HUES48 (cell line): ENCODE measurements around the gene CNP.

Source experiments
- H3K27ac ChIP-seq: one replicate; pipeline ENCODE4 v1.7.0; 2013; ENCODE audit warnings: low read depth, low read length, inconsistent platforms
- H3K27me3 ChIP-seq: 2 replicates; pipeline ENCODE4 v1.6.1; 2013; ENCODE audit warnings: mild to moderate bottlenecking, low read length; ENCODE audit not compliant: control insufficient read depth, insufficient read depth
- H3K36me3 ChIP-seq: 2 replicates; pipeline ENCODE4 v1.6.1; 2013; ENCODE audit warnings: low read length; ENCODE audit not compliant: control insufficient read depth, insufficient read depth
- H3K4me1 ChIP-seq: 2 replicates; pipeline ENCODE4 v1.6.1; 2013; ENCODE audit warnings: mild to moderate bottlenecking, low read length; ENCODE audit not compliant: control insufficient read depth, insufficient read depth
- H3K4me3 ChIP-seq: 2 replicates; pipeline ENCODE4 v1.5.1; 2013; ENCODE audit warnings: mild to moderate bottlenecking, low read depth, low read length
- H3K9ac ChIP-seq: 2 replicates; pipeline ENCODE4 v1.6.1; 2013; ENCODE audit warnings: mild to moderate bottlenecking, low read depth, low read length, moderate library complexity
- H3K9me3 ChIP-seq: 2 replicates; pipeline ENCODE4 v1.6.1; 2013; ENCODE audit warnings: low read length; ENCODE audit not compliant: control insufficient read depth, insufficient read depth

CNP gene

GRCh38 chr17:41974658-41975057 is 8.1 kb downstream of the CNP start:
- Histone ChIP-seq H3K4me1 (no peaks in the 10 kb centered on the region), H3K4me3 (no peak overlapping the region), H3K27ac (no peak overlapping the region), H3K9me3 (no peaks in the 10 kb centered on the region), H3K36me3 (peaks cover 80% of the 10 kb centered on the region), H3K27me3 (no peaks in the 10 kb centered on the region), H3K9ac (no peak overlapping the region)

GRCh38 chr17:41975099-41976083 is 8.8 kb downstream of the CNP start:
- no peaks in the 10 kb centered on the region for H3K27me3 ChIP-seq
- no peak overlapping the region for H3K9ac ChIP-seq
- H3K9me3 ChIP-seq, result no peaks in the 10 kb centered on the region
- H3K4me3 ChIP-seq, result no peak overlapping the region
- H3K36me3 ChIP-seq, result peaks cover 86% of the 10 kb centered on the region
- no peaks in the 10 kb centered on the region for H3K4me1 ChIP-seq
- no peak overlapping the region for H3K27ac ChIP-seq

GRCh38 chr17:41976142-41976768 is 9.7 kb downstream of the CNP start:
- Histone ChIP-seq H3K4me3 (no peak overlapping the region), H3K4me1 (no peaks in the 10 kb centered on the region), H3K9ac (no peak overlapping the region), H3K27me3 (no peaks in the 10 kb centered on the region), H3K36me3 (peaks cover 88% of the 10 kb centered on the region), H3K9me3 (no peaks in the 10 kb centered on the region), H3K27ac (no peak overlapping the region)

- H3K9ac ChIP-seq, result no peak overlapping the region
- H3K36me3 ChIP-seq, result peaks cover 90% of the 10 kb centered on the region
- H3K27me3 ChIP-seq, result no peaks in the 10 kb centered on the region
- no peaks in the 10 kb centered on the region for H3K9me3 ChIP-seq
- H3K4me1 ChIP-seq, result no peaks in the 10 kb centered on the region
- no peak overlapping the region for H3K4me3 ChIP-seq
- no peak overlapping the region for H3K27ac ChIP-seq
These were observed 11.4 kb downstream of the CNP start for GRCh38 chr17:41977991-41978390.

- H3K27ac ChIP-seq, result no peak overlapping the region
- no peaks in the 10 kb centered on the region for H3K27me3 ChIP-seq
- H3K9ac ChIP-seq, result no peak overlapping the region
- peaks cover 87% of the 10 kb centered on the region for H3K36me3 ChIP-seq
- no peak overlapping the region for H3K4me3 ChIP-seq
- no peaks in the 10 kb centered on the region for H3K9me3 ChIP-seq
- H3K4me1 ChIP-seq, result no peaks in the 10 kb centered on the region
These were observed 15.6 kb downstream of the CNP start for GRCh38 chr17:41982026-41982760.

GRCh38 chr17:41984454-41984853 is 17.9 kb downstream of the CNP start:
- no peaks in the 10 kb centered on the region for H3K27me3 ChIP-seq
- H3K4me3 ChIP-seq, result no peak overlapping the region
- no peak overlapping the region for H3K27ac ChIP-seq
- no peaks in the 10 kb centered on the region for H3K9me3 ChIP-seq
- H3K36me3 ChIP-seq, result peaks cover 93% of the 10 kb centered on the region
- H3K9ac ChIP-seq, result no peak overlapping the region
- no peaks in the 10 kb centered on the region for H3K4me1 ChIP-seq

- Histone ChIP-seq H3K4me3 (no peak overlapping the region), H3K9ac (no peak overlapping the region), H3K27ac (no peak overlapping the region), H3K27me3 (no peaks in the 10 kb centered on the region), H3K4me1 (no peaks in the 10 kb centered on the region), H3K9me3 (no peaks in the 10 kb centered on the region), H3K36me3 (peaks cover 97% of the 10 kb centered on the region)
These were observed 19.3 kb downstream of the CNP start for GRCh38 chr17:41985919-41986318.

GRCh38 chr17:41986634-41987033 is 20.0 kb downstream of the CNP start:
- H3K27me3 ChIP-seq, result no peaks in the 10 kb centered on the region
- no peaks in the 10 kb centered on the region for H3K9me3 ChIP-seq
- H3K4me3 ChIP-seq, result no peak overlapping the region
- no peak overlapping the region for H3K27ac ChIP-seq
- peaks cover 97% of the 10 kb centered on the region for H3K36me3 ChIP-seq
- H3K9ac ChIP-seq, result no peak overlapping the region
- H3K4me1 ChIP-seq, result no peaks in the 10 kb centered on the region

GRCh38 chr17:41987642-41988041 is 21.0 kb downstream of the CNP start:
- no peak overlapping the region for H3K4me3 ChIP-seq

GRCh38 chr17:41988418-41988817 is 21.8 kb downstream of the CNP start:
- H3K36me3 ChIP-seq, result peaks cover 95% of the 10 kb centered on the region
- H3K27ac ChIP-seq, result no peak overlapping the region
- no peaks in the 10 kb centered on the region for H3K27me3 ChIP-seq
- H3K9me3 ChIP-seq, result no peaks in the 10 kb centered on the region
- no peak overlapping the region for H3K4me3 ChIP-seq
- H3K4me1 ChIP-seq, result no peaks in the 10 kb centered on the region
- H3K9ac ChIP-seq, result no peak overlapping the region

More at GRCh38 chr17:41987642-41988041, 21.0 kb downstream of the CNP start:
- Histone ChIP-seq H3K27ac (no peak overlapping the region), H3K36me3 (peaks cover 96% of the 10 kb centered on the region), H3K9ac (no peak overlapping the region), H3K9me3 (no peaks in the 10 kb centered on the region), H3K27me3 (no peaks in the 10 kb centered on the region), H3K4me1 (no peaks in the 10 kb centered on the region)
